Esophagus squamous epithelium (tissue), 5 donors: Measurements from ENCODE around the gene DRD4. TPM values are rescaled to one million over a fixed set of nuclear protein-coding genes. Genes with fewer than 3 reads are reported as not detected.
"Not testable (repeated sequence)": the region's sequence is repeated elsewhere in the genome, so short reads cannot be mapped to it uniquely, and the experiment has no call there.

Experiments
- DNase-seq: peaks from one replicate; lab custom pipeline; 2025; lab: John Stamatoyannopoulos, UW
- H3K27ac ChIP-seq, 4 donors: fragments of 200-600 bp; sonication (generic); one replicate each; pipeline ENCODE4 v1.5.1; 2016 to 2019; ENCODE audit warnings: mild to moderate bottlenecking in 1 of 4
- H3K27me3 ChIP-seq, 4 donors: fragments of 200-600 bp; sonication (generic); 1 replicate in 3 of 4; 2 replicates in 1 of 4; pipeline versions ENCODE4 v1.5.1 to v1.6.0; 2017 to 2021; ENCODE audit warnings: antibody characterized with exemption in 1 of 4
- H3K36me3 ChIP-seq, 3 donors: fragments of 200-600 bp; sonication (generic); one replicate each; pipeline ENCODE4 v1.5.1; 2016 to 2019
- H3K4me1 ChIP-seq, 3 donors: fragments of 200-600 bp; sonication (generic); one replicate each; pipeline ENCODE4 v1.5.1; 2017 to 2019
- H3K4me3 ChIP-seq, 4 donors: fragments of 200-600 bp; sonication (generic); 1 replicate in 3 of 4; 2 replicates in 1 of 4; pipeline ENCODE4 v1.5.1; 2016 to 2019; ENCODE audit warnings: mild to moderate bottlenecking in 2 of 4, moderate library complexity in 1 of 4
- H3K9me3 ChIP-seq, 3 donors: fragments of 200-600 bp; sonication (generic); one replicate each; pipeline ENCODE4 v1.5.1; 2016 to 2019
- POLR2A ChIP-seq, 4 donors: fragments of 450-650 bp; IDR thresholded peaks; one replicate each; pipeline ENCODE4 v1.6.1; 2017; ENCODE audit warnings: antibody characterized with exemption in 4 of 4, mild to moderate bottlenecking in 4 of 4, moderate library complexity in 3 of 4
- WGBS, 2 donors: methylation state at CpG; one replicate each; pipeline ENCODE4 v1.1.5; 2018; 5-methylcytosine and 5-hydroxymethylcytosine counted together
- intact Hi-C: fragments of 100-400 bp; cut with DNase I; formaldehyde crosslinking; loops from one replicate; pipeline ENCODE4 v1.15.0; 2022
- total RNA-seq, 4 donors: library from RNA; depleted of rRNA; stranded (reverse); fragments of >200 nt; gene quantifications; one replicate each; pipeline ENCODE4 v1.1.0, GENCODE V29; 2016
- TF ChIP-seq, protein P1 (sequence below), 6 experiments: fragments of 450-650 bp in 4 of 6; fragments of 200-600 bp in 2 of 6; sonication (generic) in 2 of 6; IDR thresholded peaks; one replicate each; pipeline ENCODE4 v1.5.1; 2016 to 2019; ENCODE audit warnings: antibody characterized with exemption in 6 of 6, mild to moderate bottlenecking in 4 of 6, moderate library complexity in 4 of 6
- donor health status: DM: yes; HTN: yes; CAD: no.

DRD4 gene
- total RNA-seq, 4 donors from 2014 or later, result 0.76 TPM; not detected in 3

DNA sequence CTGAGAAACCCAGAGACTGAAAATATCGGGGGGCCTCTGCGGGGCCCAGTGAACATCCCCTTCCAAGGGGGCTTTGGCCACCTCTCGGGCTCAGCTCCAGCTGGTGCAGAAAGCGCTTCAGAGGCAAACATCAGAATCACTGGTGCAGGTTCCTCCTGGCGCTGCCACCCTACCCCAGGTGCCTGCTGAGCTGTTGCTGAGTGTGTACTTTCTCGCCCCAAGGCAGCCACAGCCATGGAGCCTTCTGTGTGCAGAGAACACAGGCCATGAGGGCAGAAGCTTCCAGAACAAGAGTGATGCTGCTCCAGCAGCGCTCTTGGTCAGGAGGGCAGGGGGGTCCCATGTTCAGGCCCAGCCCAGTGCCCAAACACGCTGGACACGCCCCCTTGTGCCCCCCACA is 6.3 kb downstream of the DRD4 start:
- Histone ChIP-seq H3K36me3 (peaks cover 0 to 71% (median 6%) of the 10 kb centered on the region in 3 donors), H3K4me3 (no peak overlapping the region), H3K27ac (peak overlapping the region in 1 of 4 donors; percentile 21), H3K9me3 (no peaks in the 10 kb centered on the region), H3K4me1 (peaks cover 6 to 31% (median 8%) of the 10 kb centered on the region in 3 donors), H3K27me3 (peaks cover 0 to 22% (median 0%) of the 10 kb centered on the region in 4 donors)
- TF ChIP-seq, protein P1, sequence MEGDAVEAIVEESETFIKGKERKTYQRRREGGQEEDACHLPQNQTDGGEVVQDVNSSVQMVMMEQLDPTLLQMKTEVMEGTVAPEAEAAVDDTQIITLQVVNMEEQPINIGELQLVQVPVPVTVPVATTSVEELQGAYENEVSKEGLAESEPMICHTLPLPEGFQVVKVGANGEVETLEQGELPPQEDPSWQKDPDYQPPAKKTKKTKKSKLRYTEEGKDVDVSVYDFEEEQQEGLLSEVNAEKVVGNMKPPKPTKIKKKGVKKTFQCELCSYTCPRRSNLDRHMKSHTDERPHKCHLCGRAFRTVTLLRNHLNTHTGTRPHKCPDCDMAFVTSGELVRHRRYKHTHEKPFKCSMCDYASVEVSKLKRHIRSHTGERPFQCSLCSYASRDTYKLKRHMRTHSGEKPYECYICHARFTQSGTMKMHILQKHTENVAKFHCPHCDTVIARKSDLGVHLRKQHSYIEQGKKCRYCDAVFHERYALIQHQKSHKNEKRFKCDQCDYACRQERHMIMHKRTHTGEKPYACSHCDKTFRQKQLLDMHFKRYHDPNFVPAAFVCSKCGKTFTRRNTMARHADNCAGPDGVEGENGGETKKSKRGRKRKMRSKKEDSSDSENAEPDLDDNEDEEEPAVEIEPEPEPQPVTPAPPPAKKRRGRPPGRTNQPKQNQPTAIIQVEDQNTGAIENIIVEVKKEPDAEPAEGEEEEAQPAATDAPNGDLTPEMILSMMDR (IDR thresholded peaks at IDR 0.05), result no peak
- TF ChIP-seq POLR2A (IDR thresholded peaks at IDR 0.05), result no peak
- no peak for DNase-seq
- intact Hi-C loops, result no loop called here
- 88 to 90% methylated on average over 5 of the region's 9 CpGs for WGBS, 2 donors

DNA sequence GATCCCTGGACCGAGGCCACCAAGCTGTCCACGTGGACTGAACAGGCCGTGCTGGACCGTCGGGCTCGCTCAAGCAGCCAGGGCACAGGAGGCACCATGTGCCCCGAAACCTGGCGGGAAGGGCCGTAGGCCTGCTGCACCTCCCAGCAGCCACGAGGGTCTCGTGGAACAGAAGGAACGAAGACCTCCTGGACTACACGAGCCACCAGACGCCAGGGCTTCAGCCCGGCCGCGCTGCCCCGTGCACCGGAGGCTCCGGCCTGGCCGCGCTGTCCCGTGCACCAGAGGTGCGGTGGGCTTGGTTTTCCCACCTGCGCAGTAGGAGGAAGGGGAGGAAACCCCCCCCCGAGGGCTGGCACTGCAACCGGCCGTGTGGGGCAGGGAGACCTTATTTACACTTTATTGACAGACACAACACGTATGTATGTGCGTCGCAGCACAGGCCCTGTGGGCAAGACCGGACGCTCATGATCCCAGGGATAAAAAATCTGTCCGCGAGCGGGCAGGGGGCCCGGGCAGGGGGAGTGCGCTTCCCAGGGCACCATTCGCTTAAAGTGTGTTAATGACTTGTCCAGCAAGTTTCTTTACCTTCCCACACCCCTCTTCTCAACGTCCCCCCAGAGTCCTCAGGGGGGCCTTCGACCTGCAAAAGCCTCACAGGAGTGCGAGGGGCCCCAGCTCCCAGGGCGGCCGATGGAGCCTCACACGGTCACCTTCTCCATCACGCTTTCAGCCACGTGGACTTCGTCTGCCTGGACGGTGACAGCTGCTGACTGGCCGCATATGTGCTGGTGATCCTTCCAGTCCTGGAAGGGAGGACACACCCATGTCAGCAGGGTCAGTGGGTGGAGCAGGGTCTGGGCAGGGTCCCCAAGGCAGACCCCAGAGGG is 7.0 kb downstream of the DRD4 start:
- H3K27ac ChIP-seq, result no peak overlapping the region
- peaks cover 0 to 78% (median 6%) of the 10 kb centered on the region in 3 donors for H3K36me3 ChIP-seq
- intact Hi-C loops, result no loop called here
- WGBS, 2 donors, result 86 to 87% methylated on average over 8 to 34 of the region's 50 CpGs
- peaks cover 0 to 14% (median 0%) of the 10 kb centered on the region in 4 donors for H3K27me3 ChIP-seq
- TF ChIP-seq, protein P1 (IDR thresholded peaks at IDR 0.05), result no peak
- no peak for TF ChIP-seq POLR2A (IDR thresholded peaks at IDR 0.05)
- H3K9me3 ChIP-seq, result no peaks in the 10 kb centered on the region
- no peak overlapping the region for H3K4me3 ChIP-seq
- no peak for DNase-seq
- H3K4me1 ChIP-seq, result peaks cover 1 to 24% (median 8%) of the 10 kb centered on the region in 3 donors

DNA sequence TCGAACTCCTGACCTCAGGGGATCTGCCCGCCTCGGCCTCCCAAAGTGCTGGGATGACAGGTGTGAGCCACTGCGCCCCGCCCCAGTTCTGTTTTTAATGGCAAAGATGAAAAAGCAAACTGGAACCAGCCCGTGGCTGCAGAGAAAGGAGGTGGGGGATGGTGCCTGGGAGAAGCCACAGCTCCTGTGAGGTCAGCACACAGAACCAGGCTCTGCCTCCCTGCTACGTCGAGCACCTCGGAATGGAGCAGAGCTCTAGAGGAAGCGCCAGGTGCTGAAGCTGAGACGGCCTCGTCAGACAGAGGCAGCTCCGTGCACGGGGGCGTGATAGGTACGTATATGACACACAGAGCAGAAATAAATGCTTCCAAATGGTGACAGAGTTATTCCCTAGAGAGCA is 8.5 kb downstream of the DRD4 start:
- DNase-seq, result no peak
- intact Hi-C loops, result no loop called here
- 89 to 90% methylated on average over 2 to 9 of the region's 16 CpGs for WGBS, 2 donors

DNA sequence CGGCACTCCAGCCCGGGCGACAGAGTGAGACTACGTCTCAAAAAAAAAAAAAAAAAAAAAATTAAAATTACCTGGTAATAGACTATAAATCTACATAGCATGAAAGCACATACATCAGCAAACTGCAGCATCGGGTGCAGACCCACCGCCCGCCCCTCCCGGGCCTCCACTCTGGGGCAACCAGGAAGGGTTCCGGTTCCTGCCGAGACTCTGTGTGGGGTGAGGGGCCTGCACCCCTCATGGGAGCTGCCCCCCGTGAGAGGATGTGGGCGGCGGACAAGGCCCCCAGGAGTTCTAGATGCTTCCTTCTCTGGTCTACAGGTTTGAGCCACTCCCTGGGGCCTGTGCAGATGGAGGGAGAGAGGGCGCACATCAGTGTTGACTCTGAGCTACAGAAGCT is 9.1 kb downstream of the DRD4 start:
- Histone ChIP-seq H3K27me3 (no peaks in the 10 kb centered on the region), H3K9me3 (no peaks in the 10 kb centered on the region), H3K4me3 (no peak overlapping the region), H3K27ac (no peak overlapping the region), H3K36me3 (peaks cover 0 to 92% (median 6%) of the 10 kb centered on the region in 3 donors), H3K4me1 (peaks cover 0 to 5% (median 0%) of the 10 kb centered on the region in 3 donors)
- TF ChIP-seq, protein P1 (IDR thresholded peaks at IDR 0.05), result no peak
- TF ChIP-seq POLR2A (IDR thresholded peaks at IDR 0.05), result no peak
- 80 to 82% methylated on average over 14 of the region's 14 CpGs for WGBS, 2 donors
- DNase-seq, result no peak
- intact Hi-C loops, result no loop called here

More for the DNA sequence above, 8.5 kb downstream of the DRD4 start:
- Histone ChIP-seq H3K4me1 (peaks cover 0 to 11% (median 0%) of the 10 kb centered on the region in 3 donors), H3K27me3 (no peaks in the 10 kb centered on the region), H3K27ac (no peak overlapping the region), H3K4me3 (no peak overlapping the region), H3K36me3 (peaks cover 0 to 91% (median 6%) of the 10 kb centered on the region in 3 donors), H3K9me3 (no peaks in the 10 kb centered on the region)
- no peak for TF ChIP-seq POLR2A (IDR thresholded peaks at IDR 0.05)
- TF ChIP-seq, protein P1 (IDR thresholded peaks at IDR 0.05), result no peak

DNA sequence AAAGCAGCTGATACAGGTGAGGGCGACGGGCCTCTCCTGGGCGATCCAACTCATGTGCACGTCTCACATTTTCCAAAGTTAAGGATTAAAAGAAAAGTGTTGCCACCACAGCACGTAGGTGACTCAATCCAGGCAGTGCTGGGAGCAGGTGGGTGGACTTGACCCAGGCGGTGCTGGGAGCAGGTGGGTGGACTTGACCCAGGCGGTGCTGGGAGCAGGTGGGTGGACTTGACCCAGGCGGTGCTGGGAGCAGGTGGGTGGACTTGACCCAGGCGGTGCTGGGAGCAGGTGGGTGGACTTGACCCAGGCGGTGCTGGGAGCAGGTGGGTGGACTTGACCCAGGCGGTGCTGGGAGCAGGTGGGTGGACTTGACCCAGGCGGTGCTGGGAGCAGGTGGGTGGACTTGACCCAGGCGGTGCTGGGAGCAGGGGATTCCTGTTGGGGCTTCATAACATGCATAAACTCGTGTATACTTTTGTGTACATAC is 10.6 kb downstream of the DRD4 start:
- peaks cover 0 to 92% (median 6%) of the 10 kb centered on the region in 3 donors for H3K36me3 ChIP-seq
- H3K4me1 ChIP-seq, intact Hi-C loops, H3K27me3 ChIP-seq, H3K4me3 ChIP-seq, DNase-seq, H3K9me3 ChIP-seq, H3K27ac ChIP-seq: not testable (repeated sequence)
- WGBS, 2 donors, result 78 to 88% methylated on average over 7 to 8 of the region's 14 CpGs
